DLD1 (cell line): ENCODE results near the gene SPATA9.

Source experiments
- in situ Hi-C: cut with HindIII; loops from 2 replicates; pipeline ENCODE4 v1.10.0; 2017; ENCODE audit warnings: low sequenced_read_pairs

SPATA9 gene

DNA sequence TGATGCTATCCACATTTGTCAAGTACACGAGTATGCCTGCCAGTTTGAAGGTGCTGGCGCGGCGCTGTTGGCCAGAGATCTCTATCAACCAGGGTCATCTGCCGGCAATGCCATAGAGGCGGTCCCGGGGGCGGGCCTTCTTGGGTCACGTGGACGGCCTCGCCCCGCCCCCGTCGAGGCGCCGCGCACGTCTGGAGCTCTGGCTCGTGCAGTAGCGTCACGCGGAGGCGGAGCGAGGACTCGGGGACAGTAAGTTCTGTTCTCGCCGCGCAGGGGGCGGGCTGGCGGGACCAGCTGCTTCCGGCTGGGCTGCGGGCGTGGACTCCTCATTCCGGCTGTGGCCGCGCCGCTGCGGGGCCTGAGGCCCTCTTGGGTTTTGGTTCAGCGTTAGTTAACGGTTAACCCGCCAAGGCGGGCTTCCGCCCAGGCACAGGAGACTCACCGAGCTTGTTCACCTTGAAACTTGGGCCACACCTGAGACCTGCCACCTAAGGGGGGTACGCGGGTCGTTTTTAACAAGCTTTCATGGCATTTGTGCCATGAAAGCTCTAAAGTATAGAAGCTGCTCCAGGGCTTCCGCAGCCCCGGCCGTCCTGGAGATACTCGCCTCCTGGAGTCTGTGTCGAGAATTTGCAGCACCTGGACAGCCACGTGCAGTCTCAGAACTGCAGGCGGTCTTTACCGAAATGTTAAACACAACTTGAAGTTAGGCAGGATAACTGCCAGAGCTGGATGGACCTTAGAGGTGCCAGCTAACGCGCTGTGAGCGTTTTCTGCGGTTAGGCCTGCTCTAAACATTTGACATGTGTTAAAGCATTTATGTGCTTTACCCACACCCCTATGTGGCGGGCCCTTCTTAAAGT is 36.0 kb downstream of the SPATA9 start, which contains the start of gene RFESD:
RFESD (plus strand) TSS at position 209 of the 863 bp plus-strand sequence. CDS start 5,495 bp downstream, outside the sequence.
- in situ Hi-C loops, result loop anchor here (25.0 kb wide), 1 partner anchor 691 kb away; no protein-coding TSS in a partner anchor

DNA sequence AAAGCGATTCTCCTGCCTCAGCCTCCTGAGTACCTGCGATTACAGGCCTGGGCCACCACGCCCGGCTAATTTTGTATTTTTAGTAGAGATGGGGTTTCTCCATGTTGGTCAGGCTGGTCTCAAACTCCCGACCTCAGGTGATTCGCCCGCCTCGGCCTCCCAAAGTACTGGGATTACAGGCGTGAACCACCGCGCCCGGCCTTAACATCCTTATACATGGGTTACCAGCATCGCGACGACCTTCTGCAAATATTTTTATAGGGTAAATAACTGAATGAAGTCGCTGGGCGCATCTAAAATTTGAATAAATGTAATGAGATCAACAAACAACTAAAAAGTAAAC is 36.6 kb downstream of the SPATA9 start:
- in situ Hi-C loops, result loop anchor here (25.0 kb wide), 1 partner anchor 691 kb away; no protein-coding TSS in a partner anchor

DNA sequence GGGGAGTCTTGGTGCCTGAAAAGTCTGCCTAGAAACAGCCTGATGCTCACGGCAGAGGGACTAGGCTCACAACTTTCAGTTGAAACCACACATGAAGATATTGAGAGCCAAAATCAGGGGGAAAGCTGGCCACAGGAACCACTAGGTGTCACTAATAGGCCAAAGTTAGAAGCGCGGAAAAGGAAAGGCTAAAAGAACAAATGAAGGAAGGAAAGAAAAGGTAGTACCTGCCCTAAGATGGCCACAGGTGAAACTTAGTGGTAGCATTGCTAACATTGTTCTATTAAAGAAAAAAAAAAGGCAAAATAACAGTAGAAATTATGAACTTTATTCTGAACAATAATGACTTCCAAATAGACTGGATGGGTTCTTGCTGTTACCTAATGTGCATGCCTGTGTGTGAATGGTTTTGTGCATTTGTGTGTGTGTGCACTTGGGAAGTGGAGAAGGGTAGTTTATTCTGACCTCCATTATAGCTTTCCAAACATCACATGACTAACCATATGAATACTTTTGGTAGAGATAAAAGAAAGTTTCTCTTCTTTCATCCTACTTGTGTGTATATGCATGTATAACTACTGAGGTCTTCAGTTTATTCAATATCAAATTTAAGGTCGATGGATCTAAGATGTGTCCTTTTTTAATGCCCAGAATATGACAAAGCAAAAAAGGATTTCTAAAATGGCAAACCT is 38.3 kb downstream of the SPATA9 start:
- in situ Hi-C loops, result loop anchor here (25.0 kb wide), 1 partner anchor 693 kb away; no protein-coding TSS in a partner anchor

DNA sequence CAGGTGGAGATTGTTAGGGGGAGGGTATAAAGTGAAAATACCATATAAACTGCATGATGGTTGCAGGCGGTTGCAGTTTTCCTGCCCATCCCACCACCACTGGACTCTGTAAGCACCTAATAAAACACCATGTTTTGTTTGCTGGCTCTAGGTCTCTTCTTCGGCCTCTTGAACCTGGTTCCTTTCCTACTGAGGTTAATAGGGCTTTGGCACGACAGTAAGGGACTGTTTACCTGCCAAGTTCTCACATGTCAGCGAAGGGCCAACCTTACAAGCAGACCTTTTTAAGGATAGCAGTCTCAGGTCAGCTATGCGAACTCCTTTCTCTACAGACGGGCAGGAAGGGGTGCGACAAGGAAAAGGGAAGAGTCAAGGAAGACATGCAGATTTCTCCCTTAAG is 39.6 kb downstream of the SPATA9 start:
- in situ Hi-C loops, result loop anchor here (25.0 kb wide), 1 partner anchor 694 kb away; no protein-coding TSS in a partner anchor

DNA sequence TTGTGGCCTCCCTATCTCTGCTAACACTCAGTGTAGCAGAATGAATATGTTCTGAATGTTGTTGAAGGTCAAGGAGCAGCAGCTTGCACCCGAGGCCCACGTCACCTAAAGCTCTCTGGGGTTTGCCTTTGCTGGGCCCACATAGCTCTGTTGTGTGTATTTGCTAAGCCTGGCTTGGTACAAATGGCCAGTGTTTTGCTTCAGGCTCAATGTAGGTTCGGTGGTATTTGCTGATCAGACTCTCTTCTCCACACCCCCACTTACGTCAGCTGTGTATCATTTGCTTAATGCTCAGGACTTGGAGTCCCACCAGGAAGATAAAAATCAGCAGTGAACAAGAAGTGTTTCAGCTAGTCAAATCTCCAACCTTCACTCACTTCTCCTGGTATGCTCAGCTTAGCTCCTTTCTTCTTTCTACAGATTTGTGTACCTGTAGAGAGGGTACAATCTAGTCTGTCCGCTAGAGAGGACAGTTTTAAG is 41.0 kb downstream of the SPATA9 start:
- in situ Hi-C loops, result loop anchor here (25.0 kb wide), 1 partner anchor 696 kb away; no protein-coding TSS in a partner anchor

DNA sequence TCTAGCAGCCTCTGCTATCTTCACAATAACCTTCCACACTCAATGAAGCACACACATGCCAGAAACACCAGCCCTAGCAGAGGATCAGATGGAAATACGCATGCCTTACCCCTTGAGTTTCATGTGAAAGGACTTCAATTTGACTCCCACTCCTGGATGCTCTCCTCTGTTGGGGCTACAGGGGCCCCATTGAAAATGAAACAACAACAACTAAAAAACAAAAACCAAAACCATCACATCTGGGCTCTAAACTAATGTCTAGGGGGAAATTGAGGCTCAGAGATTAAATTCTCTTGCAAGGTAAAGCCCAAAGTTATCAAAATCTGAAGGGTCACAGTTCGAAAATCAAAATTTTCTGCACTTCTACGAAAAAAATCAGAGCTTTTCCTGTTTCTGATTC is 44.2 kb downstream of the SPATA9 start:
- in situ Hi-C loops, result loop anchor here (25.0 kb wide), 1 partner anchor 699 kb away; no protein-coding TSS in a partner anchor

DNA sequence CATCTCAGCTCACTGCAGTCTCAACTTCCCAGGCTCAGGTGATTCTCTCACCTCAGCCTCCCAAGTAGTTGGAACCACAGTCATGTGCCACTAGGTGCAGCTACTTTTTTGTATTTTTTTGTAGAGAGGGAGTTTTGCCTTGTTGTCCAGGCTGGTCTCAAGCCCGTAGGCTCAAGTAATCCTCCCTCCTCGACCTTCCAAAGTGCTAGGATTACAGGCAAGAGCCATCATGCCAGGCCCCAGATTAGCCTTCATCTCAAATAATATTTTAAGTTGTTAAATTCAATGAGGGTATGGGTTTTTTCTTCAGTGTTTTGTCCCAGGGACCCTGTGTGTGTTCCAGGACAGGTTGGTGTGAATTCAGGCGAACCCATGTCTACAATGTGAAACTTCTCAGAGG is 48.7 kb downstream of the SPATA9 start:
- in situ Hi-C loops, result loop anchor here (25.0 kb wide), 1 partner anchor 703 kb away; no protein-coding TSS in a partner anchor

DNA sequence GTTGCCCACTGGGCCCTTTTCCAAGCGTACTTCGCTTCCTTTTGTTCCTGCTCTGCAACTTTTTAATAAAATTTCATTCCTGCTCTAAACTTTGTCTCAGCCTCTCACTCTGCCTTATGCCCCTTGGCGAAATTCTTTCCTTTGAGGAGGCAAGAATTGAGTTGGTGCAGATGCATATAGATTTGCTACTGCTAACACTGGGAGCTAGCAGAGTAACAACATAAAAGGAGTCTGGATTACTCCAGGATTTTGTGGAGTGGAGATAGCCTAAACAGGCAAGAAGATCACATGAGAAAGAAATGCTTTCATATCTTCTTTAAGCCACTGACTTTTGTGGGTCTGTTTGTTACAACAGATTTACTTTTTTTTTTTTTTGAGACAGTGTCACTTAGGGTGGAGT is 49.1 kb downstream of the SPATA9 start:
- in situ Hi-C loops, result loop anchor here (25.0 kb wide), 1 partner anchor 704 kb away; no protein-coding TSS in a partner anchor

DNA sequence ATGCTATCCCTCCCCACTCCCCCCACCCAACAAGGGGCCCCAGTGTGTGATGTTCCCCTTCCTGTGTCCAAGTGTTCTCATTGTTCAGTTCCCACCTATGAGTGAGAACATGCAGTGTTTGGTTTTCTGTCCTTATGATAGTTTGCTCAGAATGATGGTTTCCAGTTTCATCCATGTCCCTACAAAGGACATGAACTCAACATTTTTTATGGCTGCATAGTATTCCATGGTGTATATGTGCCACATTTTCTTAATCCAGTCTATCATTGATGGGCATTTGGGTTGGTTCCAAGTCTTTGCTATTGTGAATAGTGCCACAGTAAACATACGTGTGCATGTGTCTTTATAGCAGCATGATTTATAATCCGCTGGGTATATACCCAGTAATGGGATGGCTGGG is 49.8 kb downstream of the SPATA9 start:
- in situ Hi-C loops, result loop anchor here (25.0 kb wide), 1 partner anchor 704 kb away; no protein-coding TSS in a partner anchor

DNA sequence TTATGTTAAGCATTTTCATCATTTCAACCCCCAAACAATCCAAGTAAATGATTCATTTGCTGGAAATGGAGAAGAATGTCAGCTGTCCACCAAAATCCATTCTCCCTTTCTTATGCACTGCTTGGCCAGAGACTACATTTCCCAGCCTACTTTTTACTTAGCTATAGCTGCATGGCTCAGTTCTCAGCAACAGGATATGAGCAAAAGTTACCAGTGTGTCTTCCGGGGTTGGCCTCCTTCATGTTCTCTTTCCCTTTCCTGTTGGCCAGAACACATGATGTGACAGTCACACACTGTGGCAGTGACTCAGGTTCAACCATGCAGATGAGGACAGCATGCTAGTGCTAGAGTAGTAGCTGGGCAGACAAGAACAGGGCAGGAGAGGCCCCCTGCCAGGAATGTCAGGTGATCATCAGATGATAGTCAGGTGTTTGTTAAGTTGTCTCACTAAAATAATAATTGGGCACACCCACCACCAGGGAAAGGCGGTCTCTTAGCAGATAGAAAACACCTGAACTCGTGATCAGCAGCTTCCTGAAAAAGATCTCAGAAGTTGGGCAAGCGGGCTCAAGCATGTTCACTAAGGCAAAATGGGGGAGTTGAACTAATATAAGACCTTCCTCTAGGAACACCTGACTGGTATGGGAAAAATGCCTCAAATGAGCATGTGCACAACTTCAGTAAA is 50.7 kb downstream of the SPATA9 start:
- in situ Hi-C loops, result loop anchor here (25.0 kb wide), 1 partner anchor 705 kb away; no protein-coding TSS in a partner anchor

DNA sequence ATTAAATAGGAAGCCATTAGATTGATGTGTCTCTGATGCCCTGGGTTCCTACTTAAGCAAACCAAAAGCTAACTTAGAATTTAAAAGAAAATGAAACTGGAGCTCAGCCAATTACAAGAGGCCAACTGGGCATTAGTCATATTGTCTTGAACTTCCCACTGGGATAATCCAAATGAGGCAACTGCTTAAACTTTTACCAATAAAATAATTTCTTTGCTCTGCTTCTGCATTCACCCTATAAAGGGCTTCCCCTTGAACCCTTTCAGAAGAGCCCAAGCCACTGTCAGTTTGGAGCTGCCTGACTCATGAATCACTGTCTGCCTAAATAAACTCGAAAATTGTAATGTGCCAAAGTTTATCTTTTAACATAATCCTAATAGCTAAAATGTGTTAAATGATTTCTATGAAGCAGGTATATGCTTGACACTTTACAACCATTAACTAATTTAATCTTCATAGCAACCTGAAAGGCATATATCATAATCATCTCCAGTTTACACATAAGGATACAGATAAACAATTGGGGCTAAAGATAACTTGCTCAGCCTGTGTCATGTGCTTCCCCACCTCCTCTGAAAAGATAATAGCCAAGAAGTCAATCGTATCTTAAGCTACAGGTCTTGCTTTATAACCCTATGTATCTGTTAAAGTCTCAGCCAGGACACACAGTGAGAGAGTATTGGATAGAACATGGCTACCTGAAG is 51.4 kb downstream of the SPATA9 start:
- in situ Hi-C loops, result loop anchor here (25.0 kb wide), 1 partner anchor 706 kb away; no protein-coding TSS in a partner anchor

DNA sequence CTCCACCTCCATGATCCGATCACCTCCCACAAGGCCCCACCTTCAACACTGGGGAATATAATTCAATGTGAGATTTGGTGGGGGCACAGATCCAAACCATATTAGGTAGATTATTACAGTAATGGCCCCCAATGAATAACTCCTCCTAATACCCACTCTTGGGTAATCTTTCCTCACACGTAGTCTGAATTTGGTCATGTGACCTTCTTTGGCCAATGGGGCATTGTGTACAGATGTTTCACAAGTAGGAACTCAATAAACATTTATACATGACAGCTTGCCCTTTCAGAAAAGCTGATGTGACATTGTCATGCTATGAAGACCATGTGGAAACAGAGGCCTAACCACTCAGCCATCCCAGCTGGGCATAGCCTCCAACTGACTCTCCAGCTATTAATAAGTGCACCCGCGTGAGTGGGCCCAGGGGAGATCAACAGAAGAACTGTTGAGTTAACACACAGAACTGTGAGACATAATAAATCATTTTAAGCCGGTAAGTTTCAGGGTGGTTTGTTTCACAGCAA is 52.3 kb downstream of the SPATA9 start:
- in situ Hi-C loops, result loop anchor here (25.0 kb wide), 1 partner anchor 707 kb away; no protein-coding TSS in a partner anchor

DNA sequence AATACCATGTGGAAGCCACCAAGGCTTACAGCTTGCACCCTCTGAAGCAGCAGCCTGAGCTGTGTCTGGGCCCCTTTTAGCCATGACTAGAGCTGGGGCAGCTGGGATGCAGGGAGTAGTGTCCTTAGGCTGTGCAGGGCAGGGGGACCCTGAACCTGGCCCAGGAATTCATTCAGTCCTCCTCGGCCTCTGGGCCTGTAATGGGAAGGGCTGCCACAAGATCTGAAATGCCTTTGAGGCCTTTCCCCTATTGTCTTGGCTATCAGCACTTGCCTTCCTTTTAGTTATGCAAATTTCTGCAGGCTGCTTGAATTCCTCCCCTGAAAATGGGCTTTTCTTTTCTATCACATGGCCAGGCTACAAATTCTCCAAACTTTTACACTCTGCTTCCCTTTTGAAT is 53.9 kb downstream of the SPATA9 start:
- in situ Hi-C loops, result loop anchor here (25.0 kb wide), 1 partner anchor 708 kb away; no protein-coding TSS in a partner anchor

DNA sequence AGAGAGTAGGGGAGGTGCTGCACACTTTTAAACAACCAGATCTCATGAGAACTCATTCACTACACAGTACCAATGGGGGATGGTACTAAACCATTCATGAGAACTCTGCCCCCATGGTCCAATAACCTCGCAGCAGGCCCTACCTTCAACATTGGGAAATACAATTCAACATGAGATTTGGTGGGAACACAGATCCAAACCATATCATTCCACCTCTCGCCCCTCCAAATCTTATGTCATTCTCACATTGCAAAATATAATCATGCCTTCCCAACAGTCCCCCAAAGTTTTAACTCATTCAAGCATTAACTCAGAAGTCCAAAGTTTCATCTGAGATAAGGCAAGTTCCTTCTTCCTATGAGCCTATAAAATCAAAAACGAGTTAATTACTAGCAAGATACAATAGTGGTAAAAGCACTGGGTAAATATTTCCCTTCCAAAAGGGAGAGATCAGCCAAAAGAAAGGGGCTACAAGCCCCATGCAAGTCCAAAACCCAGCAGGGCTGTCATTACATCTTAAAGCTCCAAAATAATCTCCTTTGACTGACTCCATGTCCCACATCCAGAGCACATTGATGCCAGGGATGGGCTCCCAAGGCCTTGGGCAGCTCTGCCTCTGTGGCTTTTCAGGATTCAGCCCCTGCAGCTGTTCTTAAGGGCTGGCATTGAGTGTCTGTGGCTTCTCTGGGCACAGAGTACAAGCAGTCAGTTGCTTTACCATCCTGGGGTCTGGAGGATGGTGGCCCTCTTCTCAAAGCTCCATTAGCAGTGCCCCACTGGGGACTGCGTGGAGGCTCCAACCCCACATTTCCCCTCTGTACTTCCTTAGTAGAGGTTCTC is 54.6 kb downstream of the SPATA9 start:
- in situ Hi-C loops, result loop anchor here (25.0 kb wide), 1 partner anchor 709 kb away; no protein-coding TSS in a partner anchor

DNA sequence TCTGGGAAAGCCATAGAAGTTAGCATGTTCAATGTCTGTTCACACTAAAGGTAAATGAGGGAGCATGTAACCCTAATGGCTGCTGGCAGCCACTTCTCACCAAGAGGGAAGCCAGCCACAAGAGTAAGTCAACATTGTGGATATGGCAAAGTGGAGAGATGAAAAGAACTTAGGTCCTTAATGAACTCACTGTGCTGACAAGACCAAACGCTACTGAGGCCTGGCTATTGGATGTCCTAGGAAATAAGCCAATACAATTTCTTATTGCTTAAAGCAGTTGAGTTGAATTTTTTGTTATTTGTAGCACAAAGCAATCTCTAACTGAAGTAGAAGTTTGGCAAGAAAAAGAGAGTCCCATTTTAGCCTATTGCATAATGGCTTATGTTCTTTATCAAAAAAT is 56.1 kb downstream of the SPATA9 start:
- in situ Hi-C loops, result loop anchor here (25.0 kb wide), 1 partner anchor 711 kb away; no protein-coding TSS in a partner anchor

DNA sequence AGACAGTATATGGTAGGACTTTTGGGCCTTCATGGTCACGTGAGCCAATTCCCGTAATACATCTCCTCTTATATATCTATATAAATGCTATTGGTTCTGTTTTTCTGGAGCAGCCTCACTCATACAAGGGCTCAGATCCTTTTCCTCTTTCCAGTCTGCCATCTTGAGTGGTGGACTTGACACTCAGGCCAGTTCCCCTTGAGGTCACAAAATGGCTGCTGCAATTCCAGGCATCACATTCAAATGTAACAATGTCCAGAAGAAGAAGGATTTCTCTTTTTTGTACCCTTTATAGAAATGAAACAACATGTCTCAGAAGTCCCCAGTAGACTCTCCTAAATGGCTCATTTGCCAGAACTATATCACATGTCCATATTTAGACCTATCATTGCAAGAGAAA is 58.4 kb downstream of the SPATA9 start:
- in situ Hi-C loops, result no loop called here

DNA sequence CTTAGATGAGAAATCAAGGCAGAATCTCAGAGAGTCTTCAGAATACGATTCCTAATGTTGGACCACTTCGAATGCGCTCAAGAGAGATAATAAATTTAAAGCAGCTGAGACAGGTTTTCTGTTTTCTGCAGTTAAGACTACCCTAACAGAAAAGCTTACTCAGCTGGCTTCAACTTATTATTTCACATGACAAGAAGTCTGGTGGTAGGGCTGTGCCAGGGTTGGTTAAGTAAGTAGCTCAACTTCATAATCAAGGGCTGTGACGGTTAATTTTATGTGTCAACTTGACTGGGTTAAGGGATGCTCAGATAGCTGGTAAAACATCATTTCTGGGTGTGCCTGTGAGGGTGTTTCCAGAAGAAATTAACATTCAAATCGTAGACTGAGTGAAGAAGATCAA is 59.1 kb downstream of the SPATA9 start:
- in situ Hi-C loops, result no loop called here

DNA sequence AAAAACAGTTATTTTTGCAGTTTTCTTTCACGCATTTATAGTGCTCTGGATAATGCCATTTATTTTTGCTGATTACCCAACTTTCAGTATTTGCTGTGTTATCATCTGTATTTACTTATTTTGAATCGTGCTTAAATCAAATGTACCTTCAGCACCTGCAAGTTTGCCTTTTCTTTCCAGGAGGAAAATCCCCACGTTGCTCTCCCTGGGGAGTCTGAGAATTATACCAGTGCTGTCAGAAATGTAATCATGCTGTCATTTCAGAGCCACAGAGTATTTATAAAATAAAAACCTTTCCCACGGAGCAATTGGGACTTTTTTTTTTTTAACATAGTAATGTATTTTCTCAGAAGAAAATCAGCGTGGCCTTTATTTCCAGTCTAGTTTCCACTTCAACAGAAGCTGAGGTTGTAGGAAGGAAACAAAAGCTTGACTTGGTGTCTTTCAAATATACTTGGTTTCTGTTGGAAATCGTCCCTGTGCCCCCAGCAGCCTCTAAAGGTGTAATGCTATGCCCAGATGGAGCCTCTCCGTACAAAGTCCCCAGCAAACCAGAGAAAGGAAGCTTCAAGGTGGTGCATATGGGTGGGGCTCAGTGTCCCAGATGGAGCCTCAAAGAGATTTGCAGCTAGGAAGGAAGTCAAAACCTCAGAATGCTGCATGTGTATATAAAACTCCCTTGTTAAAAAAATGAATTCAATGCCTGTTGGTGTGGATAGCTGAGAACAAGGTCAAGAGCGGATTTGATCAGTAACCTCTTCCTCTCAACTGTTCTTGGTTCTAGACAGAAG is 60.8 kb downstream of the SPATA9 start:
- in situ Hi-C loops, result no loop called here
